ENCODE results near the gene TOR1B. TPM values are rescaled to one million over a fixed set of nuclear protein-coding genes. Genes with fewer than 3 reads are reported as not detected.

The TOR1B gene
- total RNA-seq, 1 donor from 2014 or later: 15.7 TPM

DNA sequence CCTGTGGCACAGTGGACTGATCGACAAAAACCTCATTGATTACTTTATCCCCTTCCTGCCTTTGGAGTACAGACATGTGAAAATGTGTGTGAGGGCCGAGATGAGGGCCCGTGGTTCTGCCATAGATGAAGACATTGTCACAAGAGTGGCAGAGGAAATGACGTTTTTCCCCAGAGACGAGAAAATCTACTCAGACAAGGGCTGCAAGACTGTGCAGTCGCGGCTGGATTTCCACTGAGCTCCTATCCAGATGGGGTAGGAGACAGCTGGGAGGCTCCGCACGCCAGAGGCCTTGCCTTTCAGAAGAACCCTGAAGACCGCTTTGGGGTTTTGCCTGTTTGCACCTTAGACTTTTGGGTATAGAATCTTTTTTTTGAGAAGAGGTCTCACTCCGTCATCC lies 6.4 kb downstream of the TOR1B start:
- ATAC-seq (no peak), DNase-seq (ENCODE audit: low spot score) (no peak)
- intact Hi-C loops (cut with DNase I): no loop called here

DNA sequence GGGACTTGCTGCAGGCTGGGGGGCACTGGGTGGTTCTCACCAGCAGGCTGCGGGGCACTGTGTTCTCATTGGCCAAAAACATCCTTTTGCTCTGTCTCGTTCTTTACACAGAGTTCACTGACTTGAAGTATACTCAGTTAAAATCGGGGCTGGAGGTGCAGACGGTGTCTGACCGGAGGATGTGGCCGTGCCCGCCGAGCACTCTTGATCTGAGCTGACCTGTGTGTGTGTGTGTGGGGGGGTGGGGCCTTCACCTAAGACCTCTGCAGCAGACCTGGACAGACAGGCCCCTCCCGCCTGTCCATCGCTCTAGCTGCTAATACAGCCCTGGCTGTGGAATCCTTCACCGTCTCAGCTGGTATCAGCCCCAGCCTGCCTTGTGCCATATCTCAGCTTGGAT lies 7.1 kb downstream of the TOR1B start:
- intact Hi-C loops (cut with DNase I): no loop called here
- peak; percentile 31 for ATAC-seq
- DNase-seq (ENCODE audit: low spot score): no peak

DNA sequence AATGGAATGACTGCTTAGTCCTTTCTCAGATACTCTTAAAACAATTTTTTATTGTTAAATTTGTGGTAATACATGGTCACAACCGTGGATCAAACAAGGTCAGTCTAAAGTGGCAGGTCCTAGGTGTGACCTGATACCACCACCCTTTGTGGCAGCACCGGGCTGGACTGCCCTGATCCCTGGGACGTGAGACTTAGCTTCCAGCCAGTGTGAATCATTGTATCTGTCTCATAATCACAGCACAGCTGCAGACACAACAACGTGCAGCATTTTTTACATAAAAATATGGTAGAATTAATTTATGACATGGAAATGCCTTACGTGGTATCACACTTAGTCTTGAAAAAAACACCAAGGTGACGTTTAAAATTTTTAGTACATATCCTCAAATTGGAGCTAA lies 7.8 kb downstream of the TOR1B start:
- DNase-seq (ENCODE audit: low spot score): no peak
- intact Hi-C loops (cut with DNase I): no loop called here

DNA sequence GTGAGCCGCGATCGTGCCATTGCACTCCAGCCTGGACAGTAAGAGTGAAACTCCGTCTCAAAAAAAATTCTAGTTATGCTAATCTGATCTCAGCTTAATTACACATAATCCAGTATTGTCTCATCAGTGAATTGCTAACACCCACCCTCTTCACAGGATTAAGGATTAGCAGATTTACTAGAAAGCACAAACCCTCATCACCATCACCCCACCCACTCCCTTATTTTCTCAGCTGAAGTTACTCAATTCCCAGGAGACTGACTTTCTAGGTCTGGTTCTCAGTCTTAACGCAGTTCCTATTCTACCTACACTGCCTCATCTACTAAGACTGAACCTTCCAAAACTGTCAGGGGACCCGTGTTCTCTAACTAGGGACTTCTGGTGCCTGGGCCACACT lies 9.0 kb downstream of the TOR1B start:
- ATAC-seq (peak; percentile 28), DNase-seq (ENCODE audit: low spot score) (no peak)
- intact Hi-C loops (cut with DNase I): no loop called here

More for the DNA sequence above, 7.8 kb downstream of the TOR1B start:
- ATAC-seq: no peak

DNA sequence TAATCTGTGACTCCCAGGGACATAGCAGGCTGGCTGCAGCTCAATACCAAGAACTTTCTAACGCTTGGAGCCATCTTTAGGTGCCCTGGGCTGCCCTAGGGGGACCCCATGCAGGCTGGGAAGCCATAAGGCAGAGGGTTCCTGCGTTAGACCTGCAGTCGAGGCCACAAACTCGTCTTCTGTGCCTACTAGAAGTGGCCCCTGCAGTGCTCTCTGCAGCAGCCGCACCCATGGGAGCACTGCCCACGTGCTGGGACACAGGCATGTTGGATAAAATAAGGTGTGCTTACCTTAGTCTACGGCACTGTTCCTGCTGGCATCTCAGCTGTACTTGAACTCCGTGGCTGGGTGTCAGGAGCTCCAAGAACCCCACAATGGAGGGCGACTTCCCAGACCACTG lies 9.4 kb downstream of the TOR1B start:
- intact Hi-C loops (cut with DNase I): no loop called here
- ATAC-seq (no peak), DNase-seq (ENCODE audit: low spot score) (no peak)

DNA sequence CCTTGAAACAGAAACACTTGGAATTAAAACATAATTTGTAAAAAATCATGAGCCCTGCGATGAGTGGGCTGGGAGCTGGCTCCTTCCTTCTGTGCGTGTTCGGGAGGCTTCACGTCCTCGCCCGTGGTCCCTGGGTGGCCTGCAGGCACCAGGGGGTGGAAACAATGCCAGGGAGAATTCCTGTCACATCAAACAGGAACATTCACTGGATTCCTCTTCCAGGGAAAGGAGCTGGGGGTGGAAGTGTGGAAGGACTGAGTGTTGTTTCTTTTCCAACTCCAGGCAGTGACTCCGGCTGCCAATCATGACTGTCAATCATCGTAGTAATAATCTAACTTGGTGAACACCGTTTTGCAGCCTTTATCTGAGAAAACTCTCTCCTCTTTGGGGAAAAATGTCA lies 10.7 kb downstream of the TOR1B start:
- no peak for DNase-seq (ENCODE audit: low spot score)
- no peak for ATAC-seq
- intact Hi-C loops (cut with DNase I): no loop called here

DNA sequence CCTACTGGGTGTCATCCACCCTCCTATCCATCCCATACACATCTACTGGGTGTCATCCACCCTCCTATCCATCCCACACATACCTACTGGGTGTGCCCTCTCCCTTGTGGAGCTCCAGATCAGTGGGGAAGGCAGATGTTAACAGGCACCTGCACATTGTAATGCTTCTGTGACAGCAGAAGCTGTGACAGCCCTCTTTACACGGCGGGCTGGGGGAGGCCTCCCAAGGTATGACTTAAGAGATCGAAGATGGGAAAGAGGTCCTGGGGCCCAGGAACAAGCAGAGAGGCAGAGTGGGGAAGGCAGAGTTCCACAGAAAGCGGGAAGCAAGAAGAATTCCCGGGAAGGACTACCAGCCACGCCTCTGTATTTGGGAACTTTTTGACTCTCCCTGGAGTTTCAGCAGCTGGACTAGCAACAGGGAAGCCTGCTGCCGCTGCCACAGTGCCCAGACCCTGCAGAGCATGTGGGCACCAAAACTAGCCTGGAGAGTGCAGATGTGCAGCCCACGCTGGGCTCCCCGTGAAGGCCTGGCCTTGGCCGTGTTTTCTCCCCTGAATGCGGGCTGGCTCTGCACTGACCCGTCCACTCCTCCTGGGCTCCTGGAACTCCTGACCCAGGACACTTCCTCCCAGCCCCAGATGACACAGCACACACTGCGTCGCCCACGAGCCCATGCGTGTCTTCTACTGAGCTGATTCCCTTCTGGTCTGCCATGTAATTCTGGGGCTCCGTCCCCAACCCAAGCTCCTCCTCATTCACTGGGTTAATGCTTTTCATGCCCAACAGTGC lies 11.6 kb downstream of the TOR1B start:
- no peak for ATAC-seq
- intact Hi-C loops (cut with DNase I): no loop called here
- no peak for DNase-seq (ENCODE audit: low spot score)

DNA sequence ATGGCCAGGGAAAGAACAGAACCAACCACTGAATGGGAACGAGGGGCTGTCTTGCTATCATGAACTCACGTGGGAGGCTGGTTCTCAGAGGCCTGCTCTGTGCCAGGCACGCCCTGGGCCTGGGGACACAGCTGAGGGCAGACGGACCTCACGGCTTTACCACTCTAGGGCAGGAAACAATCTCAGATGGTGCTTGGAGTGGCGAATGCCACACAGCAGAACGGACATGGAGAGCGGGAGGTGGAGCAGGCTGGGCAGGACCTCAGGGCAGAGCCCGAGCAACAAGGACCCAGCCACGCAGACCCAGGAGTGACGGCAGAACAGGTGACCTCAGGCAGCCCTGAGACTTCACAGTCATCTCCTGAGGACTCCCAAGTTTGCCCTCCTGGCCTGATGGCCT lies 12.3 kb downstream of the TOR1B start:
- intact Hi-C loops (cut with DNase I): no loop called here
- DNase-seq (ENCODE audit: low spot score) (no peak), ATAC-seq (no peak)

DNA sequence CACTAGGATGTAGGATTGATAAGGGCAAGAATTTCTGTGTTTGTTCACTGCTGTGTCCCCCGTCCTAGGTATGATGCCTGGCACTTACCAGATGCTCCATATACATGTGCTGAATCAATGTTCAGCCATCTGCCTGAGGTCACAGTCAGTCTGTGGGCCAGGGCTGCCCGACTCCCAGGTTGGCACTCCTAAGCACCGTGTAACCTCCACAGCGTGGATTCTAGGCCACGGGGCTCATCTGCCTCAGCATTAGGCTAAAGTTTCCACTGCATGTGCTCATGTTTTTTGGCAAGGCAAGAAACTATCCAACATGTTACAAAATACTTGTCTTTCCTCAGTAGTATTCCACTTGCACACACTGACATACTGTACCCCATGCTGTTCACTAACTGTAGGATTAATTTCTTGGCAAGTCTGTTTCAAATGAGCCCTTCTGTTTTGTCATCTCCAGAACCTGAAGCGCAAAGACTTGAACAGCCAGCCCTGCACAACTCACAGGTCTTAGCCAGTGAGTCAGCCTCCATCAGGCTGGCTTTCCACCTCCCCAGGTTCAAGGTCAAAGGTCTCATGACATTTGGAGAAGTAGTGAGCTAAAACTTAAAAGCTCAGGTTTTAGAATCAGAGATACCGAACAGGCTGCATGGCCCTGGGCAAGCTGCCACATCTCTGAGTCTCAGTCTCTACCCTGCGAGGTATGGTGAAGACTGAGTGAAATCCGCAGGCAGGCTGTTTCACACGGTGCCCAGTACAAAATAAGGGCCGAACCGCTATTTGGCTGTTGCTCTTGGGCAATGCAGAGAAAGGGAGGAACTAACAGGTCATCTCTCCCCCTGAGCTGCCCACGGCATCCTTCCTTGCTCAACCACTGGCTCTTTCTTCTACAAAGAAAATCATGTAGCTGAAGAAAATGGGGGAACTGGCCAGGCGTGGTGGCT lies 13.8 kb downstream of the TOR1B start:
- DNase-seq (ENCODE audit: low spot score): no peak
- no peak for ATAC-seq
- intact Hi-C loops (cut with DNase I): no loop called here

DNA sequence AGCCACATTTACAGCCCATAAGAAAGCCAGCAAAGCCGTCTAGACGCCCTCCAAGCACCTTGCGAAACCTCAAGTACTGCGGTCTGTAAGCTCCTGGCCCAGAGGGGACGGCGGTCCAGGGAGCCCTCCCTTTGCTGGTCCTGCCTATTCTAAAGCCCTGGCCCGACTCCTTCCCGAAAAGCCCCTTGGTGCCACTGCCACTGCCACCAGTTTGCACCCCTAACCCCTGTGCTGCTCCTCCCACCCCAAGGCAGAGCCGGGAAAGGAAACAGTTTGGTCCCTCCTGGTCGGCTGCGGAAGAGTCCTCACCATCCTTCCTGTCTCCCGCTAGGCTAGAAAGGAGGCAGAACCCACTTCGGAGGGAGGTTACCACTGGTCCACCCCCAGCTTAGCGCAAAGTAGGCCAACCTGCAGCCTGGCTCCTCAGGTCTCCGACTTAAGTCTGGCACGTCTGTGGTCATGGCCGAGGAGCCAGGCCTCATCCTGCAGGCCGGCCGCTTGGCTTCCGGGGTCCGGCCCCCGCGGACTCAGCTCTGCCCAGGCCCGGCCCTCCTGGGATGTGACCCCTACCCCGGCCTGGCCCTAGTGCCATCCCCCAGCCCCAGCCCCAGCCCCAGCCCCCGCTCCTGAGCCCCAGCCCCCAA lies 20.0 kb downstream of the TOR1B start:
- ATAC-seq: peak; percentile 1
- no peak for DNase-seq (ENCODE audit: low spot score)
- intact Hi-C loops (cut with DNase I): no loop called here

DNA sequence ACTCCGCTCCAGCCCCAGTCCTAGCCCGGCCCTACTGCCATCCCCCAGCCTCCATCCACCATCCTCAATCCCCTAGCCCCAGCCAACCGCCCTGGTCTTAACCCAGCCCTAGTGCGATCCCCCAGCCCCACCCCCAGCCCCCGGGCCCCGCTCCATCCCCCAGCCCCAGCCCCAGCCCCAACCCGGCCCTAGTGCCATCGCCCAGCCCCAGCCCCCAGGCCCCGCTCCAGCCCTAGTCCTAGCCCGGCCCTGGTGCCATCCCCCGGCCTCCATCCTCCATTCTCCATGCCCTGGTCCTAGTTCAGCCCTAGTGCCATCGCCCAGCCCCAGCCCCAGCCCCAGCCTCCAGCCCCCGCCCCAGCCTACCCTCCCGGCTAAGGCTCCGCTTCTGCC lies 20.6 kb downstream of the TOR1B start:
- ATAC-seq (peak; percentile 37), DNase-seq (ENCODE audit: low spot score) (no peak)
- intact Hi-C loops (cut with DNase I): no loop called here

DNA sequence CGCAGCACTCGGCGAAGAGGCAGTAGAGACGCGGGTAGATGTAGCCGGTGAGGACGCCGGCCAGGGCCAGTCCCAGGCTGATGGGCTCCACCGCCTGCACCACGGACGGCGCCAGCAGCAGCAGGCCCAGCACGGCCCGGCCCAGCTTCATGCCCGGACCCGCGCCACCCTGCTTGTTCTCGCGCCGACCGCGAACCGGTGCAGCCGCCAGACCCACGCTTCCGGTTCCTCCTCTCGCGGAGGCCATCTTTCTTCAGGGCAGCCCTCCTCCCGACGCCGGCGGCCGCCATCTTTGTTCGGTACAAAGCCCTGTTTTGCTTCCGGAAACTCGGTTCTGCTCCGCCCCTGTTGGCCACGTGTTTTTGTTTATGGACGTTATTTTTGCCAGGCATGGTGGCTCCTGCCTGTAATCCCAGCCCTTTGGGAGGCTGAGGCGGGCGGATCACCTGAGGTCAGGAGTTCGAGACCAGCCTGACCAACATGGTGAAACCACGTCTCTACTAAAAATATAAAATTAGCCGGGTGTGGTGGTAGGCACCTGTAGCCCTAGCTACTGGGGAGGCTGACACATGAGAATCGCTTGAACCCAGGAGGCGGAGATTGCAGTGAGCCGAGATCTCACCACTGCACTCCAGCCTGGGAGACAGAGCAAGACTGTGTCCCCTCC lies 21.1 kb downstream of the TOR1B start, which contains the start of gene TOR1A:
Gene TOR1A, minus strand, starts transcription at position 202 of the 667 bp plus-strand sequence. Its CDS starts 51 bp downstream, at position 151.
- DNase-seq (ENCODE audit: low spot score) (peak; percentile 96), ATAC-seq (peak; percentile 98)
- intact Hi-C loops (cut with DNase I): no loop called here

DNA sequence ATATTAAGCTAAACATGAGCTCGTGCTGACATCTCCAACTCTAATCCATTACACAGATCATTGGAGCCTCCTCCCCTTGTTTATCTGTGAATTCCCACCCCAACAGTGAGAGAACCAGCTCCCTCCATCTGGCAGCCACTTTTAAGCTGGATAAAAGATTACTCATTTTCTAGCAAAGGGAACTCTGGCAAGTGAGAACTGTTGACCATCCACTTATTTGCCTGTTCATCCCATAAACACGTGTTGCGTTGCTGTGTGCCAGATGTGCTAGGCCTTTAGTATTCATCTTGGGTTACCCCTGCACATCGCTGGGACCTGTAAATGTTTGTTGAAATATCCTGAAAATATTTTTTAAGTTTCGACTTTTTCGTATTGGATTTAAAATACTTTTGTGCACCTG lies 23.4 kb downstream of the TOR1B start:
- no peak for DNase-seq (ENCODE audit: low spot score)
- ATAC-seq: no peak
- intact Hi-C loops (cut with DNase I): no loop called here

DNA sequence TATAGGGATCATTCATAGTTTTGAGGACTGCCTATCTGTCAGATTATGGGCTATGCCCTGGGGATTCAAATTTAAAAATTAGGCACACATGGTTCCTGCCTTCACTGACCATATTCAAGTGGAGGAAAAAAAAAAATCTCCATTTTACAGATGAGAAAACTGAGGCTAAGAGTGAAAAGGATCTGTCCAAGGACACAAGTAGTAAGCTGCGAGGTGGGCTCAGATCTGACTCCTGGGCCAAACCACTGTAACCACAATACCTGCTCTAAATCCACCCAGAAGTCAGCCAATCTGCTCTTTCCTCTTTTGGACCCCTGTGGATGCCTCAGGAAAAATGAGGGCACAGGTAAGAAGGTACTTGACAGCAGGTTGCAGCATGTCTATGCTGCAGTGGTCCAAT lies 23.8 kb downstream of the TOR1B start:
- intact Hi-C loops (cut with DNase I): no loop called here
- no peak for ATAC-seq
- DNase-seq (ENCODE audit: low spot score): no peak

DNA sequence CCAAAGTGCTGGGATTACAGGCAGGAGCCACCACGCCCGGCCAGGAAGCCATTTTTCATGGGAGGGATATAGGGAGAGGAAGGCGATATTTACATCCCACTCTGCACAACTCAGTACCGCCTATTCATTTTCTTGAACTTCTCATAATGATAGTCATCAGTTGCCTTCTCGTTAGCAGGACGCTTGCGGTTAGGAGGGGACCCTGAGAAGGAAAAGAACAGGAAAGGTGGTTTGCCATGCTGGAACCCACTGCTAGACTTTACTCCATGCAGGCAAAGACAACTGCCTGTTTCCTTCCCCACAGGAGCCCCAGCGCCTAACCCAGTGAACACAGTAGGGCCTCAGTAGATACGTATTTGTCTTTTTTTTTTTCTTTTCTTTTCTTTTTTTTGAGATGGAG lies 25.1 kb downstream of the TOR1B start:
- ATAC-seq (no peak), DNase-seq (ENCODE audit: low spot score) (no peak)
- intact Hi-C loops (cut with DNase I): no loop called here

DNA sequence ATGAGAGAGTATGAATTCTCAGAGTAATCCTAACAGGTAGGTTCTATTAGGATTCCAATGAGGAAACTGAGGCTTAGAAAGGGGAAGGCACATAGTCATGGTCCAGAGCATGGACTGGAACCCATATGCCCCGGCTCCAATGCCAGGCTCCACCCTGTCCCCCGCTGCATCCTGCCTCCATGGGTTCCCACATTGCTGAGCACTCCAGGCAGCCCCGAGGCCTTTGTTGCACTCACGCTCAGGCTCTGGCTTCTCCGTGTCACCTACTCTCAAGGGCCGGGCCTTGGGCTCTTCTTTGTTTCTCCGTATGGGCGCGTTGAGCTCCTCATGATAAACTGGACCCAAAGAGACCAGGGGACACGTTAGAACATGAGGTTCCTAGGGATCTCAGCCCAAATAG lies 26.0 kb downstream of the TOR1B start:
- intact Hi-C loops (cut with DNase I): no loop called here
- no peak for ATAC-seq
- DNase-seq (ENCODE audit: low spot score): no peak

DNA sequence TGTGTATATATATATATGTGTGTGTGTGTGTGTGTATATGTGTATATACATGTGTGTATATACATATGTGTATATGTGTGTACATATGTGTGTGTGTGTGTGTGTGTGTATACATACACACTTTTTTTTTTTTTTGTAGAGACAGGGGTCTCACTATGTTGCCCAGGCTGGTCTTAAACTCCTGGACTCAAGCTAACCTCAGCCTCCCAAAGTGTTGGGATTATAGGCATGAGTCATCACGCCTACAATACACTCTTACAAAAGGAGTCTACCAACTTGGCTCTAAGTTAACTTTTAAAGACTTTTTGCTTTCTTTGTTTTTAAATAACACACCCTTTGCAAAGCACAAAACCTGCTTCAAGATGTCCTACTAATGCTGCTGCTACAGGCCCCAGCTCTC lies 30.0 kb downstream of the TOR1B start:
- DNase-seq (ENCODE audit: low spot score): no peak
- no peak for ATAC-seq
- intact Hi-C loops (cut with DNase I): no loop called here

DNA sequence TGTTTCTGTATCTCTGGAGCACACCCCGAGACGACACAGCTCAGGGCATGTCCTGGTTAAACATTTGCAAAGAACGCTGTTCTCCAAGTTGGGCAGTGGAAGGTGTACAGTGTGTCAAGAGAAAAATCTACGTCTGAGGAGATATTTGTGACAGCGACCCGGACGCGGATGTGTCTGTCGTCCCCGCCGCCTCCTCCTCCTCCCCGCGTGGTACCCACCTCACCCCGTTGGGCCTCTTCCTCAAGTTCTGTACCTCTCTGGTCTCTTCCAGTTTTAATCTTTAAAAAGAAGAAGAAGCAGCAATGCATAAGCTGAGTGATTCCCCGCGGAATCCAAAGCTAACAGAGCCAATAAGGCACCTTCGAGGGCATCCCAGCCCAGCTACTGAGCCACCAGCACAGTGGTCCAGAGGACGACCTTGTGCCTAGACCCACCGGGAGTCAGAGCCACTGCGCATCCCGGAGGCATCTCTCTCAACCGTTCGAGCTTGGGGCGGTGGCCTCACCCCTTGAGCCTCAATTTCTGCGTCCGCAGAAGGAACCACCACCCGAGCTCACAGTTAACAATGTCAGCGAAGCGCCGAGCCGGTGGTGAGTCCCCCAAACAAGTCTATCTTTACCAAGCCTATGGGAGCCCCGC lies 31.6 kb downstream of the TOR1B start:
- DNase-seq (ENCODE audit: low spot score): no peak
- ATAC-seq: peak; percentile 16
- intact Hi-C loops (cut with DNase I): no loop called here
